Astrocyte of the cerebellum (primary cell): Measurements from ENCODE around the gene NSUN2.
A peak's percentile ranks its signal among the peaks of the same experiment; 100 is the strongest.

ENCODE experiments used
- DNase-seq: peaks from one replicate; pipeline ENCODE4 v3.0.0-alpha.2; 2011; ENCODE audit warnings: low read depth
- H3K4me3 ChIP-seq: 2 replicates; pipeline ENCODE4 v1.5.1; 2011; ENCODE audit warnings: mild to moderate bottlenecking, low read depth, low read length, moderate library complexity
- in situ Hi-C: cut with HindIII; loops from 2 replicates; pipeline ENCODE4 v1.10.0; 2017; ENCODE audit warnings: low sequenced_read_pairs
- TF ChIP-seq, protein P1 (sequence below): IDR thresholded peaks from 2 replicates; pipeline ENCODE4 v1.5.1; 2012; ENCODE audit warnings: low read length, low read depth, moderate library complexity, mild to moderate bottlenecking; ENCODE audit errors: missing control alignments

The NSUN2 gene

GRCh38 chr5:6579535-6579934, 53.3 kb downstream of the NSUN2 start:
- no peak for DNase-seq
- TF ChIP-seq, protein P1, sequence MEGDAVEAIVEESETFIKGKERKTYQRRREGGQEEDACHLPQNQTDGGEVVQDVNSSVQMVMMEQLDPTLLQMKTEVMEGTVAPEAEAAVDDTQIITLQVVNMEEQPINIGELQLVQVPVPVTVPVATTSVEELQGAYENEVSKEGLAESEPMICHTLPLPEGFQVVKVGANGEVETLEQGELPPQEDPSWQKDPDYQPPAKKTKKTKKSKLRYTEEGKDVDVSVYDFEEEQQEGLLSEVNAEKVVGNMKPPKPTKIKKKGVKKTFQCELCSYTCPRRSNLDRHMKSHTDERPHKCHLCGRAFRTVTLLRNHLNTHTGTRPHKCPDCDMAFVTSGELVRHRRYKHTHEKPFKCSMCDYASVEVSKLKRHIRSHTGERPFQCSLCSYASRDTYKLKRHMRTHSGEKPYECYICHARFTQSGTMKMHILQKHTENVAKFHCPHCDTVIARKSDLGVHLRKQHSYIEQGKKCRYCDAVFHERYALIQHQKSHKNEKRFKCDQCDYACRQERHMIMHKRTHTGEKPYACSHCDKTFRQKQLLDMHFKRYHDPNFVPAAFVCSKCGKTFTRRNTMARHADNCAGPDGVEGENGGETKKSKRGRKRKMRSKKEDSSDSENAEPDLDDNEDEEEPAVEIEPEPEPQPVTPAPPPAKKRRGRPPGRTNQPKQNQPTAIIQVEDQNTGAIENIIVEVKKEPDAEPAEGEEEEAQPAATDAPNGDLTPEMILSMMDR, result no peak
- in situ Hi-C loops, result loop anchor here (25.0 kb wide), 1 partner anchor 1092 kb away; no protein-coding TSS in a partner anchor
- no peak overlapping the region for H3K4me3 ChIP-seq

- peak; percentile 20 for DNase-seq
- no peak overlapping the region for H3K4me3 ChIP-seq
- TF ChIP-seq, protein P1, result no peak
- in situ Hi-C loops, result loop anchor here (25.0 kb wide), 1 partner anchor 1092 kb away; no protein-coding TSS in a partner anchor
Observed at GRCh38 chr5:6578676-6579343, 54.0 kb downstream of the NSUN2 start.

- TF ChIP-seq, protein P1, result peak; percentile 71
- in situ Hi-C loops, result loop anchor here (25.0 kb wide), 1 partner anchor 1090 kb away; no protein-coding TSS in a partner anchor
- H3K4me3 ChIP-seq, result no peak overlapping the region
- DNase-seq, result peak; percentile 57
Observed at GRCh38 chr5:6576861-6577501, 55.9 kb downstream of the NSUN2 start.

- no peak for DNase-seq
- in situ Hi-C loops, result loop anchor here (25.0 kb wide), 1 partner anchor 1087 kb away; no protein-coding TSS in a partner anchor
- TF ChIP-seq, protein P1, result no peak
- no peak overlapping the region for H3K4me3 ChIP-seq
Observed at GRCh38 chr5:6574537-6575245, 58.2 kb downstream of the NSUN2 start.

DNA sequence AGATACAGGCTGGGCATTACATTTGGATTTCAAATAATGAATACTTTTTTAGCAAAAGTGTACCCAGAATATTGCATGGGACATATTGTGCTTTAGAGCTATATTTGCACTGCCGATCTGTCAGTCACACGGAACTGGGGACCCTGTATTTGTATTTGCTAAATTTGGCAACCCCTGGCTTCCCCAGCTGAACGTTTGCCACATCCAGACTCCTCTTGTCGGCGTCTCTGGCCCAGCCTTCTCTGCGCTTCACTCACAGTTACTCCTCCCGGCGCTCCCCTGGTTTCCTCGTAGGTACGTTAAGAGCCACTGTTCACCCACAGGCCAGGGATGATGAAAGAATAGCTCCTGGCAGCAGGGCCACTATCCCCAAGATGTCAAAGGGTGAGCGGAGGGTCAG, 58.7 kb downstream of the NSUN2 start:
- no peak overlapping the region for H3K4me3 ChIP-seq
- in situ Hi-C loops, result no loop called here
- TF ChIP-seq, protein P1, result no peak
- DNase-seq, result no peak

- no peak for DNase-seq
- H3K4me3 ChIP-seq, result no peak overlapping the region
- in situ Hi-C loops, result no loop called here
- TF ChIP-seq, protein P1, result no peak
Observed at GRCh38 chr5:6573651-6574101, 59.2 kb downstream of the NSUN2 start.
